Embryonic facial prominence (tissue), 1 donor: Measurements from ENCODE around the gene BTBD16.
A peak's percentile ranks its signal among the peaks of the same experiment; 100 is the strongest.

Experiments
- DNase-seq: peaks from one replicate; pipeline ENCODE4 v3.0.0-alpha.2; 2016; ENCODE audit errors: extremely low spot score

BTBD16 gene

GRCh38 chr10:122311716-122312115 is 40.6 kb downstream of the BTBD16 start:
- DNase-seq, result no peak

- DNase-seq, result no peak
Observed at GRCh38 chr10:122316224-122316884, 45.3 kb downstream of the BTBD16 start.

DNA sequence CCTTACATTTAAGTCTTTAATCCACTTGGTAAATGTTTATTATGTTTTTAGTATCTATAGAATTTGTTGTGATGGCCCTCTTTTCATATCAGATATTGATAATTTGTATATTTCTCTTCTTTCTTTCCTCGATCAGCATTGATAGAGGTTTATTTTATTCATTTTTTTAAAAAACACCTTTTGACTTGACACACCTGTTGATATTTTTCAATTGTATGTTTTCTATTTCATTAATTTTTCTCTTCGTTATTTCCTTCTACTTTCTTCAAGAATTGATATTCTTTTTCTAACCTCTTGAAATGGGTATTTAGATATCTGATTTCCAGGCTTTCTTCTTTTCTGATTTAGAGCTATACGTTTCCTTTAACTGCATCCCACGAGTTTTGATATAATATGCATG is 50.9 kb downstream of the BTBD16 start:
- no peak for DNase-seq

DNA sequence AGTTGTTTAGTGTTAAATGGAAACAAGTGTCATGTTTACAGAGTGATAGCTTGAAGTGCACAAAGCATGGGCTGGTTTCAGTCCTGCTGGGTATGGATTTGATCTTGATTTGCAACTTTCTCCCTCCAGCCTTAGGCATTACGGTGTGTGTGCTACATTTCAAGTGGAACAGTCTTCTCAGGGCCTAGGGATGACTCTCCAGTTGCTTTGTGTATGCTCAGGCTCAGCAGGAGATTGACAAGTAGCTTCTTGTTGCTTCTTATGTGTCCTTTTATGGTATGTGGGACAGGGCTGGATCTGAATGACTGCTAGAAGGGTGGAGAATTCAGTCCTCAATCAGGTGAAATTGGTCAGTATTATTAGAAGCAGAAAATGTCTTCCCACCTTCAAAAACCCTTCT is 52.1 kb downstream of the BTBD16 start:
- no peak for DNase-seq

DNA sequence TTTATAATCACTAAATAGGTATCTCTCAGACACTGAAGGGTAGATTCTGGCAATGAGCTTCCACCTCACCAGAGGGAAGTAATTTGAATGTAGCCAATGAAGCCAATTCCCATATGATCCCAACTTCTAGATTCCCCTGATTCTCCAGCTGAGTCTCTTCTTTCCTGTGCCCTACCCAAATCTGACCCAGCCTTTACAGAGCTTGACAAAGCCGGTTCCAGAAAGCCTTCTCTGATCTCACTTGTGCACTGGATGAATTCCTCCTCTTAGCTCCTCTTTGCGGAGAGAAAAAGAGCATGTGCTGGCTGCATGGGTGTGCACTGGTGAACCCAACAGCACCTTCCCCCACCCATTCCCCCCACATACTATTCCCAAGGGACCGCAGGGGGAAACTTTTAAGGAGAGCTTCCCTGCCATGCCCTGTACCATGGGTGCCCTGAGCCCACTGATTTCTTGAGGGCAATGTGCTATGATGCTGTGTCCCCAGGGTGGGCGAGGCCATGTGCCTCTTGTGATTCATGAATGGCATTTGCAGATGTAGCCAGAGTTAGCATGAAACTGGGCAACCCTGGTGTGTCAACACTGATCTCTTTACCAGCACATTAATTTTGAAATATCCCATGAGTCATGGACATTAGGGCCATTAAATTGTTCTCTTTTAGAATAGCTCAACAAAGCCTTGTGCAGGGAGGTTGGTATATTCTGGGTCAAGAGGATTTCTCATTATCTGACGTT is 53.0 kb downstream of the BTBD16 start:
- DNase-seq, result no peak

DNA sequence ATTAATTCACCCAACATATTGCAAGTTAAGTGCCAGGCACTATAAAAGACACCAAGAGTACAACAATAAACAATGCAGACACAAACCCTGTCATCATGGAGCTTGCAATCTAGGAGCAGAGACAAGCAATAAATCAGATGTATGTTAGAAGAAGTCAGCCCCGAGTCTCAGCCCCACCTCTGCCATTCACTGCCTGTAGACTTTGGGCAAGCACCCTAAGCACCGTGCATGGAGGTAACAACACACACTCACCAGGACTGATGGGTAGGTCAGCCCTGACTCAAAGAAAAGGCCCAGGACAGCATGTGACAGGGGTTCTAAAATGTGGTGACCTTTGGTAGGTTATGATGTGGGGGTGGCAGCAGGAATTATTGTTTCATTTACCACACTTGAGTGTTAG is 54.1 kb downstream of the BTBD16 start:
- no peak for DNase-seq

GRCh38 chr10:122326385-122326784 is 55.3 kb downstream of the BTBD16 start:
- no peak for DNase-seq

- no peak for DNase-seq
Observed at GRCh38 chr10:122326806-122327205, 55.7 kb downstream of the BTBD16 start.

DNA sequence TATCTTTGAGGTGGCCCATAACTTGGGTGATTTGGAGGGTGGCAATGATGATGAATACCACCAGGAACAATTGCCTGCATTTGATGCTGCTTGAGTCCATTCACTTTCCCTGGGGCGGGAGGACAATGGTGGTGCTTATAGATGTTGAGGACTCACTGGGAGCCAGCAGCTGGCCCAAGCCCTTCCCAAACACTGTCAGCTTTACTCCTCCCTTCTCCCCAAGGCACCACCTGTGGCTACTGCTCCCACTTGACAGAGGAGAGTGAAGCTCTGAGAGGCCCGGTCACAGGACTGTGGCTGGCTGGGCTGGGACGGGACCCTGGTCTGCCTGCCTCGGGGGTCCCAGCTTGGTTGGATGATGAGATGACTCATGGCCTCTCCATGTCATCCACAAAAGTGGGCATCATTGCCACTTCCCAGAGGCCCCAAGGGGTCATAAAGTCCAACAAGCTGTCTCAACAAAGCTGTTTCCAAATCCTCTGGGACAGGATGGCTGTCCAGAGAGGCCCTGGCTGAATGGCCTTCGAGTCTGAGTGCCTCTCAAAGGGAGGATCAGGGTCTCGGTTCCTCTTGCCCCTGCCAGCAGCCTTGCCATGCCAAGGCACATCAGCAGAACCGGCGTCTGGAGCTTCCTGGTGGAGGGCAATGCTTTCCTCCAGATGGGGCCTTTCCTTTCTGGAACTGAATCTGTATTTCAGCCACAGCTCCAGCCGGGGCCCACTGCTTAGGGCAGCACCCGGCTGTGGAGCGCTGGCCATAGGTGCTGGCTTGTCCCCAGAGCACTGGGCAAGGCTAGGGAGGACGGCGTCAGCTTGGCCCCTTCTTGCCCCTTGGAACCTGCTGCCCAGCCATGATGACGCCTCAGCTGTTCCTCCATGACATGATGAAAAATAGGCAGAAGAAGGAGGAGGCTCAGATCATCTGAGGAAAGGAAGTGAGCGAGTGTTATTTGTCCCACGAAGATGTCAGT is 56.4 kb downstream of the BTBD16 start:
- DNase-seq, result no peak

- DNase-seq, result no peak
Observed at GRCh38 chr10:122328676-122329075, 57.6 kb downstream of the BTBD16 start.

DNA sequence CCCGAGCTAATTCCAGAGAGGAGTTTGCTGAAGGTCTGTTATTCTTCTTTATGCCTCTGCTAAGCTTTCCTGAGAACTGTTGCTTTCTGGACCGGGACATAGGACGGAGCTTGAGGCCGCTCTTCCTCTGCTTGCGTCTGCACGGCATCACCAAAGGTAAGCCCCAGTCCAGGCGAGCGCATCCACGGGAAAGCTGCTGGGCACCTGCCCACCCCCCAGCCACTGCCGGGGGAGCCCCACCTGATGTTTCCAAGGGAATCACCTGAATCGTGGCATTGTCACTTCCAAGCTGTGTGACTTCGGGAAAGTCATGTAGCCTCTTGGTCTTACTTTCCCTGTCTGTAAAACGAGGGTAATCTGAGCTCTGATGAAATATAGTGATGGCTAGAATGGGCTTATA is 58.3 kb downstream of the BTBD16 start:
- DNase-seq, result no peak

GRCh38 chr10:122331100-122331499 is 60.0 kb downstream of the BTBD16 start:
- DNase-seq, result no peak

DNA sequence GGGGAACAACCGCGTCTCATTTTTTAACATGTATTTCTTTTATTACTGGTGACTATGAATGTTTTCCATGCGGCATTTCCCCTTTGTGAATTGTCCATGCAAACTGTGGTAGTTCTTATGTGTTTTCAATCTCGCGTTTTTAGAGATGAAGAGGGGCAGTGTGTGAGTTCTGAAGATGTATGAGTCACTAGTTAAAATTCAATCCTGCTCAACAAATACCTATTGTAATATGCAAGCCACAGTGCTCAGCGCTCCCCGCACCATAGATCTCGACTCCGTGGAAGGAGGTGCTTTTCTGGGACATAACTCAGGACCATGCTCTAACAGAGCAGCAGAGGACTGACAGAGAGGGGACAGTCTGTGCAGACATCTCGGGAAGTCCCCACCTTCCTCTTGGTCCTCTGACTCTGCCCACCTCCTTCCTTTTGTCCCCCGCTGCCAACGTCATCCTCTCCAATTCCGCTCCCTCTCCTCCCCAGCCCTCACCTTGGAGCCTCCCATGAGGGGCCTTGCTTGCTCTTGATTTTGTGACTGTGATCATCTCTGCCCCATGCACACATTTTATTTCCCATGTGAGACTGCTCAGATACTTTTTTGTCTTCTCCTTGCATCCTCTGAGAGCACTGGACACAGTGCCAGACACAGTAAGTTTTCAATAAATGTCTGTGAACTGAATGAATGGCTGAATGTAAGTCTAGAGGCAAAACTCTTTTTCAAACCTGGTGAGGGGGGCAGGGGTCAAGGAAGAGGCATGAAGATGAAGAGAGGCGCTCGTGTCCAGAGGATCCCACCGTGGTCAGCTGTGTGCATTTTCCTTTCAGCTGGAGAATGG is 60.7 kb downstream of the BTBD16 start:
- no peak for DNase-seq

- no peak for DNase-seq
Observed at GRCh38 chr10:122333037-122333436, 61.9 kb downstream of the BTBD16 start.

GRCh38 chr10:122336332-122336731 is 65.2 kb downstream of the BTBD16 start:
- no peak for DNase-seq

DNA sequence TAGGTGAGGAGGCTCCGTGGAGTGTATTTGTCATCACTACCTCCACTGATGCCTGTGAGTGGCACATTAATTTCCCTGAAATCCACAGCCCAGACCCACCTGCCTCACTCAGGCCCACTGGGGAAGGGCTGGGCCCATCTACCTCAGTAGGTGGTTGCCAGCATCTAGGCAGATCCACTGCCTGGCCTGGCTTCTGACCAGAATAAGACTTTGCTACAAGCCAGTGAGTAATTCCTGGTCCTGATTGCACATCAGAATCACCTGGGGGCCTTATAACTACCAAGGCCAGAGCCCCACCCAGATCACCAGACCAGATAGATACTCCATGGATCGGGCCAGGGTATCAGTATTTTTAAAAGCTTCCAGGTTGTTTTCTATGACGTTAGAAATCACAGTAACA is 65.9 kb downstream of the BTBD16 start:
- DNase-seq, result no peak

GRCh38 chr10:122338609-122339441 is 67.7 kb downstream of the BTBD16 start:
- DNase-seq, result no peak

DNA sequence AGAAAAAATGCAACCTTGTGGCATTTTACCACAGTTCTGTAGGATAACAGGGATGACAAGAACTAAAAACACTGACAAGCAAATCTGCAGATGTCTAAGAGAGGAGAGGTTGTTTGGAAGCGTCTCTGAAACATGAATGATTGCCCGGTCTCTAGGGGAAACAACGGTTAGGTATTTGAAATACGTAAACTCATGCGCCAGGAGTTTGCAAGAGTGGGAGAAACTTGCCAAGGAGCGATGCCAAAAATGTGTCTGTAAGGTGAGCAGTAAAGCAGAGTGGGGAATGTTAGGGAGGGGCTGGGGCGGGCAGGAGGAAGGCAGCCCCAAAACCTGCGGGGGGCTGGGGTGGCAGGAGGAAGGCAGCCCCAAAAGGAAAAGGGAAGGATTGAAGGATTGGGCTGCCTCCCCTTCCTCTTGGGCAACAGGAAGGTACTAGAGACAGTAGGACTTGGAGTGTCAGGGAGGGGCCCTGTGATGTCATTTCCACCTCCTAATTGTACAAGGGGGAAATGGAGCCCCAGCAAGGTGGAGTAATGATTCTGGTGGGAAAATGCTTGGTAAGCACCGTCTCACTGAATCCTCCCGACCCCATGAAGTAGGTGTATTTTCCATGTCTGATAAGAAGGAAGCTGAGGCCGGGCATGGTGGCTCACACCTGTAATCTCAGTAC is 70.2 kb downstream of the BTBD16 start:
- DNase-seq, result peak; percentile 16

DNA sequence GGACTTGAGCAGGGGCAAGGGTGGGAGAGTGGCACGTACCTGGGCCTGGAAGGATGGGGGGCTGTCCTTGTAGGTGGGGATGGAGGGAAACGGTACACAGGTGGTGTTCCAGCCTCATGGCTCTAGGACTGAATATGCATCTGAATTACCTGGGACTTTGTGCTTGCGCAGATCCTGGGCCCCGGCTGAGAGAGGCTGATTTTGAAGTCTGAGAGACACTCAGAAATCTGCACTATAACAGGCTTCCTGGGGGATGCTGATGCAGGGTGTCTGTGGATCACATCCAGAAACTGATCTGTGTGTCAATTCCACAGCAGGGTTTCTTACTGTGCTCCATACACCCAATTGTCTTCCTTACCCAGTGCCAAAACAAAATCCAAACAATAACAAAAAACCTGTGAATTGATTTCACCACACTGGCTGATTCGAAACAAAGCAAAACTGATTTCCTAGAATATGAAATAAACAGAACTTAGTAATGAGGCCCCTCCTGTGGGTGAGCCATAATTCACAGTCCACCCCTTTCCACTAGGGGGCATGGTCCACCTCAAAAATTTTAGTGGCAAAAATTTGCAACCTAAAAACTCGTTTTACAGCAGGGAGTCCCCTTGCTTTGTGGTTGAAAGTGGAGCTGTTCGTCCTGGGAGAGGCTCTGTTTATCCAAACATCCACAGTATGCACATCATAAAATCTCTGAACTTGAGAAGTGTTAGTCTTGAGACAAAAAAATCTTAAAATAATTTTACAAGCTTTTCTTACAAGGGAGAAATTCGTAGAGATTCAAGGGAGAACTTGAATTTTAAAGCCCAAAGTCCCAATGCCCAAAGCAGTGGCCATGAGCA is 71.4 kb downstream of the BTBD16 start:
- DNase-seq, result no peak
